Tibial artery (tissue), 4 donors: ENCODE data around the gene PABPC1L.

Experiments used
- DNase-seq, 2 donors: peaks; one replicate each; pipeline ENCODE4 v3.0.0-alpha.2; 2019
- H3K27ac ChIP-seq, 2 donors: fragments of 200-600 bp; sonication (generic) in 1 of 2; 1 replicate in 1 of 2; 2 replicates in 1 of 2; pipeline ENCODE4 v1.5.1; 2018 to 2019; ENCODE audit warnings: mild to moderate bottlenecking in 1 of 2
- H3K27me3 ChIP-seq, 2 donors: fragments of 200-600 bp; sonication (generic) in 1 of 2; one replicate each; pipeline versions ENCODE4 v1.5.1 to v1.6.0; 2016 to 2019
- H3K36me3 ChIP-seq, 3 donors: fragments of 200-600 bp; sonication (generic) in 2 of 3; one replicate each; pipeline ENCODE4 v1.5.1; 2016 to 2019; ENCODE audit warnings: mild to moderate bottlenecking in 2 of 3
- H3K4me1 ChIP-seq, 4 donors: fragments of 200-600 bp; sonication (generic) in 2 of 4; 1 replicate in 3 of 4; 2 replicates in 1 of 4; pipeline ENCODE4 v1.5.1; 2016 to 2019
- H3K4me3 ChIP-seq, 2 donors: fragments of 200-600 bp; sonication (generic) in 1 of 2; 1 replicate in 1 of 2; 2 replicates in 1 of 2; pipeline ENCODE4 v1.5.1; 2018 to 2019; ENCODE audit warnings: mild to moderate bottlenecking in 2 of 2
- H3K9me3 ChIP-seq, 3 donors: fragments of 200-600 bp; sonication (generic) in 1 of 3; one replicate each; pipeline ENCODE4 v1.5.1; 2016 to 2019
- intact Hi-C: fragments of 100-400 bp; cut with DNase I; formaldehyde crosslinking; loops from one replicate; pipeline ENCODE4 v1.15.0; 2023; ENCODE audit warnings: low total_unique reads
- TF ChIP-seq, protein P1 (sequence below), 2 experiments: fragments of 200-600 bp in 1 of 2; fragments of 450-650 bp in 1 of 2; IDR thresholded peaks; one replicate each; pipeline ENCODE4 v1.5.1; 2017 to 2019; ENCODE audit warnings: antibody characterized with exemption in 2 of 2, mild to moderate bottlenecking in 1 of 2, moderate library complexity in 1 of 2

The PABPC1L gene

GRCh38 chr20:44894959-44895358 is 14.9 kb upstream of the PABPC1L start:
- Histone ChIP-seq H3K27ac (no peak overlapping the region), H3K36me3 (no peaks in the 10 kb centered on the region), H3K27me3 (no peaks in the 10 kb centered on the region), H3K4me1 (peaks cover 0 to 89% (median 49%) of the 10 kb centered on the region in 4 donors), H3K4me3 (no peak overlapping the region), H3K9me3 (no peaks in the 10 kb centered on the region)
- DNase-seq = no peak
- intact Hi-C loops = no loop called here
- TF ChIP-seq, protein P1, sequence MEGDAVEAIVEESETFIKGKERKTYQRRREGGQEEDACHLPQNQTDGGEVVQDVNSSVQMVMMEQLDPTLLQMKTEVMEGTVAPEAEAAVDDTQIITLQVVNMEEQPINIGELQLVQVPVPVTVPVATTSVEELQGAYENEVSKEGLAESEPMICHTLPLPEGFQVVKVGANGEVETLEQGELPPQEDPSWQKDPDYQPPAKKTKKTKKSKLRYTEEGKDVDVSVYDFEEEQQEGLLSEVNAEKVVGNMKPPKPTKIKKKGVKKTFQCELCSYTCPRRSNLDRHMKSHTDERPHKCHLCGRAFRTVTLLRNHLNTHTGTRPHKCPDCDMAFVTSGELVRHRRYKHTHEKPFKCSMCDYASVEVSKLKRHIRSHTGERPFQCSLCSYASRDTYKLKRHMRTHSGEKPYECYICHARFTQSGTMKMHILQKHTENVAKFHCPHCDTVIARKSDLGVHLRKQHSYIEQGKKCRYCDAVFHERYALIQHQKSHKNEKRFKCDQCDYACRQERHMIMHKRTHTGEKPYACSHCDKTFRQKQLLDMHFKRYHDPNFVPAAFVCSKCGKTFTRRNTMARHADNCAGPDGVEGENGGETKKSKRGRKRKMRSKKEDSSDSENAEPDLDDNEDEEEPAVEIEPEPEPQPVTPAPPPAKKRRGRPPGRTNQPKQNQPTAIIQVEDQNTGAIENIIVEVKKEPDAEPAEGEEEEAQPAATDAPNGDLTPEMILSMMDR (IDR thresholded peaks at IDR 0.05) = no peak

DNA sequence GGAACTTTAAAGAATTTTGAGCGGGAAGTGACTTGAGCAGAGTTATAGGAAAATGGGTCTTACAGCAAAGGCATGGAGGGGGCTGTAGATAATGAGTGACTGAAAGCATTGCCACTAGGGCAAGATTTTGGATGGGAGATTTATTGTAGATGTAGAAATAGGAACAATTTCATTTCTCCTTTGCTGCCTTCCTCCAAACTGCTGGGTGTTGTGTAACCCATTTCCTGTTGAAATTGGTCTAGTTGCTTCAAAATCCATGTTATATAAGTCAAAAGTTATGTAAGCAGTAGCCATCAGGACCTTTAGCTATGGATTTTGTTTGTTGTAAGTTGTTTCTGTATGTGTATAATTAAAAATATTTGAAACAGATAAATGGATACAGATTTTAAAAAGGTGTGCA is 13.3 kb upstream of the PABPC1L start:
- intact Hi-C loops = no loop called here
- H3K4me1 ChIP-seq = peaks cover 0 to 83% (median 39%) of the 10 kb centered on the region in 4 donors
- H3K9me3 ChIP-seq = no peaks in the 10 kb centered on the region
- DNase-seq = no peak
- no peak overlapping the region for H3K4me3 ChIP-seq
- peak overlapping the region in 1 of 2 donors; percentile 40 for H3K27ac ChIP-seq
- no peaks in the 10 kb centered on the region for H3K27me3 ChIP-seq
- TF ChIP-seq, protein P1 (IDR thresholded peaks at IDR 0.05) = no peak
- peaks cover 4 to 9% (median 8%) of the 10 kb centered on the region in 3 donors for H3K36me3 ChIP-seq

DNA sequence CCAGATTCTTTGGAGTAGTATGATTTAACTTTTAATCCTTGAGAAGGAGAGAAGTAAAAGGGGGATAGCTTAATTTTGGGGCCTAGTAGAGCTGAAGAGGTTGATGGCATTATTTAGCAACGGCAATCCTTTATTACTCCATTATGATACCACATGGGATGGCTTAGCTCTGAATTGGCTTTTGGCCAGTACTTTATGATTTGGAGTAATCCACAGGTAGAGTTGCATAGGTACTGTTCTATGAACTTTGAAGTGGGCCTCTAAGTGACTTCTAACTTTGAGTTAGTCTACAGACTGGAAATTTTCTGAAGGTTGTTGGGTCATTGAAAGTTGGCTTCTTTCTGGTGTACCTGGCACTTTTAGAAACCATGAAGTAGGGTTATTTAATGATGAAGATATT is 12.7 kb upstream of the PABPC1L start:
- TF ChIP-seq, protein P1 (IDR thresholded peaks at IDR 0.05) = no peak

DNA sequence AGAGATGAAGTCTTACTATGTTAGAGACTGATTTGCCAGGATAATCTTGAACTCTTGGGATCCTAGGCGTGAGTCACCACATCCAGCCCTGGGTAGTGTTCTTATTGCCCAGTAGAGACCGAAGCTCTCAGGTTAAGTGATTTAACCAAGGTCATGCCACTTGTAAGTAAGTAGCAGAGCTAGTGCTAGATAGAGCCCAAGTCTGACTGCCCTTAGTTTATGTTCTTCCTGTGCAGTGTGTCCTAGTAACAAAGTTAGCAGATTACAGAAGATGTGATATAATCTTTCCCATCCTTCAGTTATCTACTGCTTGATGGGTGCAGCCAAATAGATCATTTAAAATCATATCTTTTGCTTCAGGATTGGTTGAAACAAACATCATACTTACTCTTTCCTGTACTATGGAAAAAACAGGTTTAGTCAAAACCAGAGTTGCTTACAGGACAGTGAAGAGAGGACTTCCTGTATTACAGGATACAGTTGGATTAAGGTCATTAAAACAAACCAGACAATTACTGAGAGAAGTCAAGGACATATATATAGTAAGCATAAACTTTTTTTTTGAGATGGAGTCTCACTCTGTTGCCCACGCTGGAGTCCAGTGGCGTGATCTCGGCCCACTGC is 9.5 kb upstream of the PABPC1L start:
- Histone ChIP-seq H3K4me1 (peaks cover 0 to 52% (median 28%) of the 10 kb centered on the region in 4 donors), H3K36me3 (peaks cover 41 to 45% (median 42%) of the 10 kb centered on the region in 3 donors), H3K9me3 (no peaks in the 10 kb centered on the region), H3K27ac (no peak overlapping the region), H3K27me3 (no peaks in the 10 kb centered on the region), H3K4me3 (no peak overlapping the region)
- DNase-seq = no peak
- intact Hi-C loops = no loop called here
- TF ChIP-seq, protein P1 (IDR thresholded peaks at IDR 0.05) = no peak

More for the DNA sequence above, 12.7 kb upstream of the PABPC1L start:
- H3K27ac ChIP-seq = peak overlapping the region in 1 of 2 donors; percentile 40
- peaks cover 0 to 79% (median 37%) of the 10 kb centered on the region in 4 donors for H3K4me1 ChIP-seq
- intact Hi-C loops = no loop called here
- H3K27me3 ChIP-seq = no peaks in the 10 kb centered on the region
- no peaks in the 10 kb centered on the region for H3K9me3 ChIP-seq
- DNase-seq = no peak
- H3K36me3 ChIP-seq = peaks cover 9 to 15% (median 13%) of the 10 kb centered on the region in 3 donors
- H3K4me3 ChIP-seq = no peak overlapping the region

- DNase-seq = no peak
Measured at GRCh38 chr20:44901974-44902373, 7.9 kb upstream of the PABPC1L start.

More at GRCh38 chr20:44901974-44902373, 7.9 kb upstream of the PABPC1L start:
- H3K4me1 ChIP-seq = peaks cover 0 to 36% (median 13%) of the 10 kb centered on the region in 4 donors
- H3K27me3 ChIP-seq = no peaks in the 10 kb centered on the region
- no peaks in the 10 kb centered on the region for H3K9me3 ChIP-seq
- TF ChIP-seq, protein P1 (IDR thresholded peaks at IDR 0.05) = no peak
- no peak overlapping the region for H3K27ac ChIP-seq
- no peak overlapping the region for H3K4me3 ChIP-seq
- H3K36me3 ChIP-seq = peaks cover 57 to 61% (median 58%) of the 10 kb centered on the region in 3 donors
- intact Hi-C loops = no loop called here
